Activated T-cell treated with anti-CD3 and anti-CD28 coated beads for 4 hours (primary cell): Measurements from ENCODE around the gene STAT3.
"Not testable (repeated sequence)": the region's sequence is repeated elsewhere in the genome, so short reads cannot be mapped to it uniquely, and the experiment has no call there.

Experiments
- DNase-seq: peaks from one replicate; pipeline ENCODE4 v3.0.0-alpha.2; 2020

STAT3 gene

DNA sequence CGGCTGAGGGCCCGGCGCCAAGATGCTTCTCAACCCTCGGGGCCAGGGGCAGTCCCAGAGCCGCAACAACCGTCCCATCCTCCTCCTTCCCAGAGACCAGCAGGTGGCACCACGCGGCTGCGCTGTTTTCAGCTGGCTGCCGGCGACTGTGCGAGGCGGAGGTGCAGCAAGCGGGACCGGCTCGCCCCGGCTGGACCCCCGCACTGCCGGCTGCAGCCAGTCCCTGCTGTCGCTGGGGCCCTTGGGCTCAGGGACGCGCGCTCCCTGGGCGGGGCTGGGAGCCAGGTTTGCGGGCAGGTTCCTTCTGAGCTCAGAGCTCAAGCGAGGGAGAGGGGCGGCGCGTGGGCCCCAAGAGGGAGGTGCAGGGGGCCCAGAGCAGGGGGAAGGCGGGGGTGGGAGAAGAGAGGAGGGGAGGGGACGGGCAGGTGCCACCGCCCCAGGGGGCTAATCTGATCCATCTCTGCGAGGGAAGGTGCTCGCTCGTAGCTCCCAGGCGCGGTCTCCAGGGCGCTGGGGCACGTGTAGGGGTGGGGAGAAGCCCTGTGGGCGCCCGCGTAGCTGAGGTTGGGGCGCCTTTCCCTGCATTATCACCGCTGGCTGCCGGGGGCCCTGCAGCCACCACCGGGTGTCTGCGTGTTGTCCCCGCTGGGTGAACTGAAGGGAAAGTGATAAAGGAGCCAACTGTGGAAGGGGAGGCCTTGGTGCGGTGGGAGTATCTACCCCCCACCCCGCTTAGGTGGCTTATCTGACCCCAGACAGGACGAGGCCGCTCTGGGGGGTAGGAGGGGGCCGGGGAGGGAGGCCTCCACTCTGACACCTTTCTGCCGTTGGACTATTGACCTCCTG lies 75.7 kb downstream of the STAT3 start:
- DNase-seq, result peak; percentile 64

DNA sequence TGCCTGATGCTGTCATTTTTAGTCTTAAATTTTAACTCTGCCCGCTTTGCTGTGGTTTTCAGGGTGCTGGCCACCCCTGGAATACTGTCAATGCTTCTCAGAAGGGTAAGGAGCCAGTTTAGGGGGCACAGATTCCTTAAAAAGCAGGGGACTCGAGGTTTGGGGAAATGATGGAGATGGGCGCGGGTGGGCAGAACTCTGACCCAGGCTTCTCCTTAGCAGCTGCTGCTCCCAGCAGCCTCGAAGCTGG lies 76.3 kb downstream of the STAT3 start:
- DNase-seq, result no peak

DNA sequence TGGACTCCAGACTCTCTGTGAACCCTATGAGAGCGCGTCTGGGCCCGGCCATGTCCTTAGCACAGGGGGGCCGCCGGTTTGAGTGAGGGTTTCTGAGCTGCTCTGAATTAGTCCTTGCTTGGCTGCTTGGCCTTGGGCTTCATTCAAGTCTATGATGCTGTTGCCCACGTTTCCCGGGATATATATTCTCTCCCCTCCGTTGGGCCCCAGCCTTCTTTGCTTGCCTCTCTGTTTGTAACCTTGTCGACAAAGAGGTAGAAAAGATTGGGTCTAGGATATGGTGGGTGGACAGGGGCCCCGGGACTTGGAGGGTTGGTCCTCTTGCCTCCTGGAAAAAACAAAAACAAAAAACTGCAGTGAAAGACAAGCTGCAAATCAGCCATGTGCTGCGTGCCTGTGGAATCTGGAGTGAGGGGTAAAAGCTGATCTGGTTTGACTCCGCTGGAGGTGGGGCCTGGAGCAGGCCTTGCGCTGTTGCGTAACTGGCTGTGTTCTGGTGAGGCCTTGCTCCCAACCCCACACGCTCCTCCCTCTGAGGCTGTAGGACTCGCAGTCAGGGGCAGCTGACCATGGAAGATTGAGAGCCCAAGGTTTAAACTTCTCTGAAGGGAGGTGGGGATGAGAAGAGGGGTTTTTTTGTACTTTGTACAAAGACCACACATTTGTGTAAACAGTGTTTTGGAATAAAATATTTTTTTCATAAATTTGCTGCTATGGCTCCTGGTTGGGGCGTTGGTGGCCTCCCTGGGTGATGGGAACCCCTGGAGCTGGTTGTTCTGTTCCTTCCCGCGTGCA lies 76.8 kb downstream of the STAT3 start:
- no peak for DNase-seq

DNA sequence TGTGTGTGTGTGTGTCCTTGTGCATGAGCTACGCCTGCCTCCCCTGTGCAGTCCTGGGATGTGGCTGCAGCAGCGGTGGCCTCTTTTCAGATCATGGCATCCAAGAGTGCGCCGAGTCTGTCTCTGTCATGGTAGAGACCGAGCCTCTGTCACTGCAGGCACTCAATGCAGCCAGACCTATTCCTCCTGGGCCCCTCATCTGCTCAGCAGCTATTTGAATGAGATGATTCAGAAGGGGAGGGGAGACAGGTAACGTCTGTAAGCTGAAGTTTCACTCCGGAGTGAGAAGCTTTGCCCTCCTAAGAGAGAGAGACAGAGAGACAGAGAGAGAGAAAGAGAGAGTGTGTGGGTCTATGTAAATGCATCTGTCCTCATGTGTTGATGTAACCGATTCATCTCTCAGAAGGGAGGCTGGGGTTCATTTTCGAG lies 77.4 kb downstream of the STAT3 start:
- DNase-seq, result no peak

- DNase-seq, result no peak
Observed at GRCh38 chr17:42309986-42310786, 78.1 kb downstream of the STAT3 start.

DNA sequence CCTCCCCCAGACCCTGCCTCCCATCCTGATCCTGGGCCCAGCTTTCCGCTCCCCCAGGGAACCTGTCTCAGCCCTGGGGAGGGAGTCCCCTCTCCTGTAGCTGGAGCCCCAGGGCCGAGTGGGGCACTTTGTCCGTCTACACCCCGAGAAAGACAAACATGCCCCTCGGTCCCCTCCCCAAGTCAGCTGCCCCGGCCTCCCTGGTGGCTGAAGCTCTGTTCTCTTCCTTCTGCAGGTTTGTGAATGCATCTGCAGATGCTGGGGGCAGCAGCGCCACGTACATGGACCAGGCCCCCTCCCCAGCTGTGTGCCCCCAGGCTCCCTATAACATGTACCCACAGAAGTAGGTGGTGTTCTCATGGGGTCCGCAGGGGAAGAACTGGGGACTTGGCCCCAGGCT lies 79.1 kb downstream of the STAT3 start:
- no peak for DNase-seq

DNA sequence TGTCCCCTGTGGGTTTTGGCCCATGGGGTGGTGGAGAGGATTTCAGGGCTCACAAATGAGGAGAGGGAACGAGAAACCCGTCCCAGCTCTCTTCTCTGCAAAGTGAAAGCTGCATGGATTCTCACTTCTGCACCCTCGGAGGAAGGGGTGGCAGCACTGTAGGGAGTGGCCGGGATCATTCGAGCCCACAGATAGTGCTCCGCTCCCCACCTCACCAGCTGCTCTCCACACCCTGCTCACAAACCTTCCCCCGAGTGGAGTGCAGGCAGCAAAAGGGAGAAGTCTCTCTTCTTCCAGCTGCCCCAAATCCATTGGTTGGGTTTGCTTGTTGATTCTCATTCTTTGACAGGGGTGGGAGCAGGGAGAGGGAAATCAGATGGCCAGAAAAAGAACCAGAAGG lies 79.8 kb downstream of the STAT3 start:
- no peak for DNase-seq

DNA sequence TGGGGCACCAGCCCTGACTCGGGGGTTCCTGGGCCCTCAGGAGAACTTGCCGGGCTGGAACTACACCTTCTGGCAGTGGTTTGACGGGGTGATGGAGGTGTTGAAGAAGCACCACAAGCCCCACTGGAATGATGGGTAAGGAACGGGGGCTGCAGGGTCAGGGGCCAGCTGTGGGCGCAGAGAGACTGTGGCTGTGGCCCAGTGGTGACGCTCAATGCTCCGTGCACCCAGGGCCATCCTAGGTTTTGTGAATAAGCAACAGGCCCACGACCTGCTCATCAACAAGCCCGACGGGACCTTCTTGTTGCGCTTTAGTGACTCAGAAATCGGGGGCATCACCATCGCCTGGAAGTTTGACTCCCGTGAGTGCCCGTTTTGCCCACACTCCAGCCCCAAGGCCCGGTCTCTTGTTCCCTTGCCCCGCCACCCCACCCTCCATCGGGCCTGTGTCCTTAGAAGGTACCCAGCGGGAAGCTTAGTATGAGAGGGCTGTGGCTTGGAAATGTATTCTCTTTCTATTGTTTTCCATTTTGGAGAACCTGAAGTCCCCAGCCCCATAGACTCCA lies 80.8 kb downstream of the STAT3 start:
- DNase-seq, result no peak

DNA sequence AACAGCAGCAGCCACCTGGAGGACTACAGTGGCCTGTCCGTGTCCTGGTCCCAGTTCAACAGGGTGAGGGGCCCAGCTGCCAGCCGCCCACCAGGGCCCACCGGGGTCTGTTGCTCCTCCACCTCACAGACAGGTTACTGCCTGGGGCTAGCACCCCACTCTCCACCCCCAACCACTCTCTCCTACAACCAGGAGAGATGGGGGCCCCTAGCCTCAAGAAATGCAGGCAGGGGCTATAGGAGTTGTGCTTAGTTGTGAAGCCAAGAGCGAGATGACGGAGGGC lies 81.9 kb downstream of the STAT3 start:
- DNase-seq, result no peak

DNA sequence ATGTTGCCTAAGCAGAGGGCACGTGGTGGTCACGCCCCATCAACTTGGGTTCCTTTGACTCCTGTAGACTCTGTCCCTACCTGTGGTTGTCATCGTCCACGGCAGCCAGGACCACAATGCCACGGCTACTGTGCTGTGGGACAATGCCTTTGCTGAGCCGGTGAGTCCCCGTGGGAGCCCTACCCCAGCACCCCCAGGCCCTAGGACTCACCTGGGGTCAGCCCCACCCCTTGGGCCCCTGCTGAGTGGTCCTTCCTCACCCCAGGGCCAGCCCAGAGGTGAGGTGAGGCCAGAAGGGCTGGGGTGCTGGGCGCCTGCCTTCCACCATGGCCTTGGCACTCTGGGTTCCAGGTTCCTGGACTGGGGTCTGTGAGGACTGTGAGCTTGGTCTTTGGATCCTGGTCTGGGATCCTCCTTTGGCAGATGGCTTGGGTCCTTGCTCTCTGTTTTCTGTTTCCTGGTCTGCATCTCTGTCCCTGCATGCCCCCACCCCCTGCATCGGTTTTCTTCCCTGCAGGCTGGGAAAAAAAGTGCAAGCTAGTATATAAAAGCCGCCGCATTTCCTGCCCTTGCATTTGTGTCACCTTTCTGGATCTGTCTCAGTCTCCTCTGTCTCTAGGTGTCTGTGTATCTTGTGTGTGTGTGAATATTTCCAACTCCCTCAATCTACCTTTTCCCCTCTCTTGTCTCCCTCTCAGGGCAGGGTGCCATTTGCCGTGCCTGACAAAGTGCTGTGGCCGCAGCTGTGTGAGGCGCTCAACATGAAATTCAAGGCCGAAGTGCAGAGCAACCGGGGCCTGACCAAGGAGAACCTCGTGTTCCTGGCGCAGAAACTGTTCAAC lies 82.5 kb downstream of the STAT3 start:
- DNase-seq, result no peak

DNA sequence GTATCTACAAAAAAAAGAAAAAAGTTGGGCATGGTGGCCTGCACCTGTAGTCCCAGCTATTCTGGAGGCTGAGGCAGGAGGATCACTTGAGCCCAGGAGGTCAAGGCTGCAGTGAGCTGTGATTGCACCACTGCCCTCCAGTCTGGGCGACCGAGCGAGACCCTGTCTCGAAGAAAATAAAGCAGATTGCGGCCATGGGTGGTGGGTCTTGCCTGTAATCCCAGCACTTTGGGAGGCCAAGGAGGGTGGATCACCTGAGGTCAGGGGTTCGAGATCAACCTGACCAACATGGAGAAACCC lies 83.3 kb downstream of the STAT3 start:
- not testable (repeated sequence) for DNase-seq

DNA sequence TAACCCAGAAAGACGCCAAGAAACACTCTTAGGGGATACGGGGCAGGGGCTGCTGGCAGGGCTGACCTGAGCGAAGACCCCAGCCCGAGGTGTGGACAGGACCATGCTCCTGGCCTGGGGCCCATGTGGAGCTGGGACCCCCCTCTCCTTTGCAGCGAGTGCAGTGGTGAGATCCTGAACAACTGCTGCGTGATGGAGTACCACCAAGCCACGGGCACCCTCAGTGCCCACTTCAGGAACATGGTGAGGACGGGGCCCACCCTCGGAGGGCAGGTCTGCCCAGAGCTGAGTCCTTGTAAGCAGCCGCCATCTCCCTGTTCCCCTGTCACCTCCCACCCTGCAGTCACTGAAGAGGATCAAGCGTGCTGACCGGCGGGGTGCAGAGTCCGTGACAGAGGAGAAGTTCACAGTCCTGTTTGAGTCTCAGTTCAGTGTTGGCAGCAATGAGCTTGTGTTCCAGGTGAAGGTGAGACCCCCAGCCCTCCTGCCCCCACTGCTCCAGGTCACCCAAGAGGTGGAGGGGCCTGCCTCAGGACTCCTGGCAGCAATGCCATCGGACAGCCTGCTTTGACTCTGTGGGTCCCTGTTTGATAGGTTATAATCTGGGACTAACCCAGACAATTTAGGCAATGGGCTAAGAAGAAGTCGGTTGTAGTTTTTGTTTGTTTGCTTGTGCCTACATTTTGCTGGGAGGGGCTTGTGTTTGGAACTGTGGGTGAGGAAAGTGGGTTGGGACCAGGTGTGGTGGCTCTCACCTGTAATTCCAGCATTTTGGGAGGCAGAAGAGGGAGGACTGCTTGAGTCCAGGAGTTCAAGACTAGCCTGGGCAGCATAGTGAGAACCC lies 83.8 kb downstream of the STAT3 start:
- no peak for DNase-seq

- DNase-seq, result no peak
Observed at GRCh38 chr17:42303694-42304093, 84.5 kb downstream of the STAT3 start.

- DNase-seq, result no peak
Observed at GRCh38 chr17:42301022-42301421, 87.2 kb downstream of the STAT3 start.

DNA sequence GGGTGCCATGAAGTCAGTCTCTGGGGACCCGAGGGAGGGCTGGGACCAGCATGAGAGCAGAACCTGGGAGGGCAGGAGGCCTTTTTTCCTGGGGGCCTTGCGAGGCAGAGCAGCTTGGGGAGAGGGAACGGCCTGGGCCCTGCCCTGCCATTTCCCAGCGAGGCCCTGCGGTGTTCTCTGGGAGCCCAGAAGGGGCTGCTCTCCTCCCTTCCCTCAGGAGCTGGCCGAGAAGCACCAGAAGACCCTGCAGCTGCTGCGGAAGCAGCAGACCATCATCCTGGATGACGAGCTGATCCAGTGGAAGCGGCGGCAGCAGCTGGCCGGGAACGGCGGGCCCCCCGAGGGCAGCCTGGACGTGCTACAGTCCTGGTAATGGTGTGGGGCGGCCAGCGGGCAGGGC lies 88.3 kb downstream of the STAT3 start:
- not testable (repeated sequence) for DNase-seq

- not testable (repeated sequence) for DNase-seq
Observed at GRCh38 chr17:42299361-42299760, 88.9 kb downstream of the STAT3 start.

GRCh38 chr17:42297775-42298174 lies 90.5 kb downstream of the STAT3 start:
- DNase-seq, result not testable (repeated sequence)

- no peak for DNase-seq
Observed at GRCh38 chr17:42296012-42296411, 92.2 kb downstream of the STAT3 start.

DNA sequence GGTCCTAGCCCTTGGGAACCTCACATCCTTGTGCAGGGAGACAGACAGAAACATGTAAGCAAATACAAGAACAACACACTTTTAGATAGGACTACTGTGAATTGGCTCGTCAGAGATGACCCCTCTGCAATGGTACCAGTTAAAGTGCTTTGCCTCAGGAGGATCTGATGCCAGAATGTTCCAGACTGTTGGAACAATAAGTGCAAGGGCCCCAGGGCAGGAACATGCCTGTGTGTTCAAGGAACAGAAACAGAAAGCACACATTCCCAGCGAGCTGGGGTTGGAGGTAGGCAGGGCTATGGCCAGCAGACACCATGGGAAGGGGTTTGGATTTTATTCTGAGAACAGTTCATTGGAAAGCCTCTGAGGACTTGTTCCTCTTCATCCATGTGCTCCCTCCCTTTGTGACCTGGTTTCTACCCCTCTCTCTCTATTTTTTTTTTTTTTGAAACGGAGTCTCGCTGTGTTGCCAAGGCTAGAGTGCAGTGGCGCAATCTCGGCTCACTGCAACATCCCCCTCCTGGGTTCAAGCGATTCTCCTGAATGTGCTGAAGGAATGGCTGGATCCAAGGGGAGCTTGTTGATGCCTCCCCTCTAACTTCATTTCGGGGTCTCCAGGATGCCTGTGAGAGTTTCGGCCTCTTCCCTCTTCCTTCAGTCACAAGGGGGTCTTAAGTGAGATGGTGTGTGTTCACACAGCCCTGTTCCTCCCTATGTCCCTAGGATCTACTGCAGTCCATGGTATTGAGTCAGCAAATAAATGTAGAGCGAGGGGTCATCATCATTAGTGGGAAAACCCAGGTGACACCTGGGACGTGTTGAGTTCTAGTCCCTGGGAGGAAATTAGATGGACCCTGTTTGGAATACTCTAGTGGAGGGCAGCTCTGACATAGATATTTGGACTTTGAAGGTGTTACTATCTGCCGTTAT lies 93.5 kb downstream of the STAT3 start:
- DNase-seq, result no peak

DNA sequence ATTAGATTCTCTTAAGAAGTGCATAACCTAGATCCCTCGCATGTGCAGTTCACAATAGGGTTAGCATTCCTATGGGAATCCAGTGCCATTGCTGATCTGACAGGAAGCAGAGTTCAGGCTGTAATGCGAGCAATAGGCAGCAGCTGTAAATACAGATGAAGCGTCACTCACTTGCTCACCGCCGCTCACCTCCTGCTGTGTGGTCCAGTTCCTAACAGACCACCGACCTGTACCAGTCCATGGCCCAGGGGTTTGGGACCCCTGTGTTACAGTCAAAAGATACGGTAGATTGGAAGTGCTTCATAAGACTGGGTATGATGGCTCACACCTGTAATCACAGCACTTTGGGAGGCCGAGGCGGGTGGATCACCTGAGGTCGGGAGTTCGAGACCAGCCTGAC lies 97.1 kb downstream of the STAT3 start:
- no peak for DNase-seq

- DNase-seq, result no peak
Observed at GRCh38 chr17:42290577-42290976, 97.7 kb downstream of the STAT3 start.
